Measurements from ENCODE around the gene GSX1. TPM values are rescaled to one million over a fixed set of nuclear protein-coding genes. Genes with fewer than 3 reads are reported as not detected.

Gene GSX1
- total RNA-seq, 1 donor from 2014 or later, result not detected

DNA sequence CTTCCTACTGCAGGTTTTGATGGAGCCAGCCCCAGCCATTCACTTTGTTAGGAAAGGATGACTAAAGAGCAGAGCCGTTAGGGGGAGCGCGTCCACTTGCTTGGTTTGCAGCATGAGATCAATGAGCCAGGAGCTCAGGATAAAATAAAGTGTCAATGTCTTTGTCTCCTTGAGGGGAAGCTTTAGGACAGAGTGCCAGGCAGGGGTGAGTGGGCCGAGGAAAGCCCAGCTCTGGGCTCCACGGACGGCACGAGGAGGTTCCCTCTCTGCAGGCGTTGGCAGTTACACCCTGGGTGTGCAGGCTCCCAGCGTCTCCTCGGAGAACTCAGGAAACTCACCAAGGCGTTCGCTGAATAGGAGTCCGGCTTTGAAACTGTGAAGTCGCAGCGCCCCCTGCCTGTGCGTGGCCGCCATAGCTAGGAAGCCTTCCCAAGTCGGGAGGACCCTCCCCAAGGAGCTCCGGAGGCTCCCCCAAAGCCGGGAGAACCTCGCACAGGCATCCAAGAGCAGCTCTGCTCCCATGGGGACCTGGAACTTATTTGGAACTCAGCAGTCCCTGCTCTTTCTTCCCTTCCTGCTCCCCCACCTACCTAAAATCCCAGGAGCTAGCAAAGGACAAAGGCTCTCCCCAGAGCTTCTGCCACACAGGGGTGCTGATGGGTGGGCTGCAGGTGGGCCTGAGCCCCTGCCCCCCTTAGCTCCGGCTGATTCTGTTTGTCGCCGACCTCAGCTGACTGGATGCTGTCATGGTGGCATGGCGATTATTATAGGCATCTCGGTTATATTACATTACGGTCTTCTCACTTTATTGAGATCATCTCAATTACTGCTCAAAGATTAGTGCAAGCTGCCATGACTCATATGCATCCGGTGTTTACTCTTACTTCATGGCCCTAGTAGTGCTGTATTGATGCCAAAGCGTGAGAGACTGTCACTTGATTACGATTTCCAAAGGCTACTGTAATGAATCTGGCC is 34.4 kb downstream of the GSX1 start:
- Histone ChIP-seq H3K4me3 (ENCODE audit: low read length in 3 of 3) (peak overlapping the region; percentile 44 to 64 (median 54)), H3K36me3 (ENCODE audit: control insufficient read depth in 3 of 3, insufficient read depth in 3 of 3, low read length in 3 of 3) (no peaks in the 10 kb centered on the region), H3K27ac (ENCODE audit: low read depth, low read length) (no peak overlapping the region), H3K9me3 (ENCODE audit: control insufficient read depth in 3 of 3, low read length in 3 of 3) (no peaks in the 10 kb centered on the region), H3K9ac (ENCODE audit: low read depth in 1 of 3, low read length in 3 of 3) (peak overlapping the region in 1 of 3 donors; percentile 60), H3K4me1 (ENCODE audit: control insufficient read depth in 3 of 3, insufficient read depth in 3 of 3, low read length in 3 of 3) (peaks cover 6 to 9% (median 8%) of the 10 kb centered on the region in 3 donors), H3K27me3 (ENCODE audit: control insufficient read depth in 3 of 3, insufficient read depth in 3 of 3, low read length in 3 of 3) (peaks cover 36 to 58% (median 45%) of the 10 kb centered on the region in 3 donors)

DNA sequence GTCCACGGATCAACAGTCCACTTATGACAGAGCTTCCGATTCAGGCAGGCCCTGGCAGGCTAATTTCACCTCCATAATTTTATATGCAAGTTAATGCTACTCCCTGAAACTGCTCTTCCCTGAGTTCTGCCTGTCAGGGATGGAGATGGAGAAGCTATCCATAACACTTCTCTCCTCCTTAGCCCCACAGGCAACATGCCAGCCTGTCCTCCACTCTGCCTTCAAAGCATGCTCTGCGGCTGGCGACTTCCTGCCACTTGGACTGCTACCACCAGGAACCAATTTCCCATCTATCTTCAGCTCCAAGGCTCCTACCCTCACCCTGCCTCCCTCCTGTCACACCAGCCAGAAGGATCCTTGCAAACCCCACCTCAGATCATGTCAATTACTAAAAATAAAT is 35.4 kb downstream of the GSX1 start:
- H3K36me3 ChIP-seq (ENCODE audit: control insufficient read depth in 3 of 3, insufficient read depth in 3 of 3, low read length in 3 of 3), result no peaks in the 10 kb centered on the region
- H3K9ac ChIP-seq (ENCODE audit: low read depth in 1 of 3, low read length in 3 of 3), result no peak overlapping the region
- H3K27ac ChIP-seq (ENCODE audit: low read depth, low read length), result no peak overlapping the region
- H3K27me3 ChIP-seq (ENCODE audit: control insufficient read depth in 3 of 3, insufficient read depth in 3 of 3, low read length in 3 of 3), result peaks cover 34 to 58% (median 40%) of the 10 kb centered on the region in 3 donors
- H3K9me3 ChIP-seq (ENCODE audit: control insufficient read depth in 3 of 3, low read length in 3 of 3), result no peaks in the 10 kb centered on the region
- H3K4me3 ChIP-seq (ENCODE audit: low read length in 3 of 3), result no peak overlapping the region
- H3K4me1 ChIP-seq (ENCODE audit: control insufficient read depth in 3 of 3, insufficient read depth in 3 of 3, low read length in 3 of 3), result peaks cover 6 to 9% (median 8%) of the 10 kb centered on the region in 3 donors

DNA sequence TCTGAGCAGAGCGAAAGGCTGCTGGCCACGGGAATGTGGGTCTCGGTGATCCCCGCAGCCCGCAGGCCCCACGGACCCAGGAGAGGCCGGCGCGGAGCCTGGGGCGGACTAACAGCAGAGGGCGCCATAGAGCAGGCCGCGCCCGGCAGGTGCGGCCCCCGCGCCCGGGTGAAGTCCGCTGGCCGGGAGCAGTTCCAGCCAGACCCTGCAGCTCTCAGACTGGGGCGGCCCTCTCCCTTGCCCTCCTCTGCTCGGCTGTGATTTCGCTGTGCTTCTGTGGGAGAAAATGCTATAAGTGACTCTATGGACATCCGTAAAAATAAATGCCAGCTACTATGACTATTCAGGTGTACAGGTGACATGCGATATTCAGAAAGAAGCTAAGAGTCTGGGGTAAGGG is 37.7 kb downstream of the GSX1 start:
- Histone ChIP-seq H3K27me3 (ENCODE audit: control insufficient read depth in 3 of 3, insufficient read depth in 3 of 3, low read length in 3 of 3) (peaks cover 28 to 42% (median 32%) of the 10 kb centered on the region in 3 donors), H3K4me1 (ENCODE audit: control insufficient read depth in 3 of 3, insufficient read depth in 3 of 3, low read length in 3 of 3) (peaks cover 6 to 9% (median 8%) of the 10 kb centered on the region in 3 donors), H3K4me3 (ENCODE audit: low read length in 3 of 3) (peak overlapping the region in 2 of 3 donors; percentile 31 to 32), H3K9me3 (ENCODE audit: control insufficient read depth in 3 of 3, low read length in 3 of 3) (no peaks in the 10 kb centered on the region), H3K27ac (ENCODE audit: low read depth, low read length) (no peak overlapping the region), H3K36me3 (ENCODE audit: control insufficient read depth in 3 of 3, insufficient read depth in 3 of 3, low read length in 3 of 3) (no peaks in the 10 kb centered on the region), H3K9ac (ENCODE audit: low read depth in 1 of 3, low read length in 3 of 3) (no peak overlapping the region)

DNA sequence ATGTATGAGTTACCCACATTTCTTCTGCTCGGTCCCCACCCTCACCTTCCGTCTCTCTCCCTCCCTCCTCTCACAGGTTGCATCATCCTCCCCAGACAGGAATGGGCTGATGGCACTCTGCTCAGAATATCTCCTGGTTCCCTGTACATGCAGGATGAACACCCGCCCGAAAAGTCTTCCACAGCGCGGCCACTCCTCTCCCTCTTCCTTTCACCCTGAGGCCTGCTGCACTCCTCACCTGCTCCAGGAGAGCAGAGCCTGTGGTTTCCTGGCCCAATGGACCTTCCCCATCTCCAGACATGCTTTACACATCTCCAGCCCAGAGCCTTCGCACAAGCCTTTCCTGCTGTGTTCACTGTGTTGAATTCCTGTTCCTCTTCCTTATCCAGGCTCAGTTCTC is 40.9 kb downstream of the GSX1 start:
- Histone ChIP-seq H3K27ac (ENCODE audit: low read depth, low read length) (no peak overlapping the region), H3K4me1 (ENCODE audit: control insufficient read depth in 3 of 3, insufficient read depth in 3 of 3, low read length in 3 of 3) (peaks cover 0 to 5% (median 3%) of the 10 kb centered on the region in 3 donors), H3K36me3 (ENCODE audit: control insufficient read depth in 3 of 3, insufficient read depth in 3 of 3, low read length in 3 of 3) (no peaks in the 10 kb centered on the region), H3K4me3 (ENCODE audit: low read length in 3 of 3) (no peak overlapping the region), H3K9ac (ENCODE audit: low read depth in 1 of 3, low read length in 3 of 3) (no peak overlapping the region), H3K27me3 (ENCODE audit: control insufficient read depth in 3 of 3, insufficient read depth in 3 of 3, low read length in 3 of 3) (peaks cover 24 to 35% (median 27%) of the 10 kb centered on the region in 3 donors), H3K9me3 (ENCODE audit: control insufficient read depth in 3 of 3, low read length in 3 of 3) (no peaks in the 10 kb centered on the region)

DNA sequence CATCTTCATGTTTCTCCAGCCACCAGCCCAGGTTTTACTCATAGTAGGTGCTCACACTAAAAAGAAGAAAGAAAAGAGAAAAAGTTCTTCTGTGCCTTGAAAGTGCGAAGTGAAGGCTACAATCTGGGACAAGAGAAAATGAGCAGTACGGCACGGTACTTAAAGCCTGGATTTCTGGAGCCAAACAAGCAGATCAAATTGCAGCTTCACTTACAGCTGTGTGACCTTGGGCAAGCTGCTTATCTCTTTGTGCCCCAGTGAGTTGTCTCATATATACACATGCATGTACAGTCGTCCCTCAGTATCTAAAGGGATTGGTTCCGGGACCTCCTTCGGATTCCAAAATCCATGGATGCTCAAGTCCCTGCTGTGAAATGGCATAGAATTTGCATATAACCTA is 41.8 kb downstream of the GSX1 start:
- H3K36me3 ChIP-seq (ENCODE audit: control insufficient read depth in 3 of 3, insufficient read depth in 3 of 3, low read length in 3 of 3), result no peaks in the 10 kb centered on the region
- H3K4me1 ChIP-seq (ENCODE audit: control insufficient read depth in 3 of 3, insufficient read depth in 3 of 3, low read length in 3 of 3), result peaks cover 0 to 5% (median 3%) of the 10 kb centered on the region in 3 donors
- H3K9me3 ChIP-seq (ENCODE audit: control insufficient read depth in 3 of 3, low read length in 3 of 3), result no peaks in the 10 kb centered on the region
- no peak overlapping the region for H3K9ac ChIP-seq (ENCODE audit: low read depth in 1 of 3, low read length in 3 of 3)
- peaks cover 29 to 35% (median 32%) of the 10 kb centered on the region in 3 donors for H3K27me3 ChIP-seq (ENCODE audit: control insufficient read depth in 3 of 3, insufficient read depth in 3 of 3, low read length in 3 of 3)
- no peak overlapping the region for H3K4me3 ChIP-seq (ENCODE audit: low read length in 3 of 3)
- no peak overlapping the region for H3K27ac ChIP-seq (ENCODE audit: low read depth, low read length)

DNA sequence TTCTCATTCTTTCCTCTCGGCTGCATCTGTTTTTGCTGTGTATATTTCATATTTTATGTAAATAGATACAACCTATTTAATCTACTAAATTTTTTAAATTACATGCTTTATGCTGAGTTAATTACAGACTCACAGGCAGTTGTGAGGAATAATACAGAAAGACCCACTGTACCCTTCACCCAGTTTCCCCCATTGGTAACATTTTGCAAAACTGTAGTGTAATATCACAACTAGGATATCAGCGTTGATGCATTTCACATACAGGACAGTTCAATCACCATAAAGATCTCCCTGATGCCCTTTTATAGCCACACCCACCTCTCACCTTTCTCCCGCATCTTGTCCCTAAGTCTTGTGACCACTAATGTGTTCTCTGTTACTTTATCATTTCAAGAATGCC is 43.5 kb downstream of the GSX1 start:
- peaks cover 23 to 32% (median 25%) of the 10 kb centered on the region in 3 donors for H3K27me3 ChIP-seq (ENCODE audit: control insufficient read depth in 3 of 3, insufficient read depth in 3 of 3, low read length in 3 of 3)
- H3K27ac ChIP-seq (ENCODE audit: low read depth, low read length), result no peak overlapping the region
- no peak overlapping the region for H3K9ac ChIP-seq (ENCODE audit: low read depth in 1 of 3, low read length in 3 of 3)
- no peaks in the 10 kb centered on the region for H3K4me1 ChIP-seq (ENCODE audit: control insufficient read depth in 3 of 3, insufficient read depth in 3 of 3, low read length in 3 of 3)
- H3K4me3 ChIP-seq (ENCODE audit: low read length in 3 of 3), result no peak overlapping the region
- no peaks in the 10 kb centered on the region for H3K36me3 ChIP-seq (ENCODE audit: control insufficient read depth in 3 of 3, insufficient read depth in 3 of 3, low read length in 3 of 3)
- H3K9me3 ChIP-seq (ENCODE audit: control insufficient read depth in 3 of 3, low read length in 3 of 3), result no peaks in the 10 kb centered on the region

DNA sequence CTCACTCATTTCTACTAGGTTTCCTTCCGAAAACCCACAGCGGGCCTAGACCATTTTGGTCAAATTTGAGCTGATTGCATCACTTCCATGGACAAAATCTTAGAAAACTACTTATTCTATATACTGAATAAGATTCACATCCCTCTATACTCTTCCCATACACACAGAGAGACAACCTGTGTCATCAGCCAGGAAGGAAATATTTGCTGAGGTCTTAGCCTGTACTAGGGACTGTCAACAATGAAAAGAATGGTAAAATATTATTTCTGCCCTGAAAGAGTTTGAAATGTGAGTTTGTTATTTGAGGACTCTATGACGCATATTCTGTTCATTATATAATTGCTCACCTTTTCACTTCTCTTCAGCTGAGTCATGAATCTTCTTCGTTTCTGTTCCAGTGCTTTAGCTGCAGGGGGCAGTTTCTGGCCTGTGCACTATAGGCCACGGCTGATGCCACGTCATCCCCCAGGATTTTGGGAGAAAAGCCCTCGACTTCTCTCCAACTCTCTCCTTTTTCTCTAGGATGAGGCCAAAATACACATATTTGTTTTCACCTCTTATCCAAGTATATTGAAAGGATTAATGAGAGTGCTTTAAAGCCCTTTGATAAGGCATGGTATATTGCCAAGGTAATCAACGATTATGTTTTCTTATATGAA is 47.7 kb downstream of the GSX1 start:
- no peak overlapping the region for H3K9ac ChIP-seq (ENCODE audit: low read depth in 1 of 3, low read length in 3 of 3)
- H3K27ac ChIP-seq (ENCODE audit: low read depth, low read length), result no peak overlapping the region
- no peak overlapping the region for H3K4me3 ChIP-seq (ENCODE audit: low read length in 3 of 3)
- H3K9me3 ChIP-seq (ENCODE audit: control insufficient read depth in 3 of 3, low read length in 3 of 3), result peaks cover 0 to 2% (median 0%) of the 10 kb centered on the region in 3 donors
- H3K27me3 ChIP-seq (ENCODE audit: control insufficient read depth in 3 of 3, insufficient read depth in 3 of 3, low read length in 3 of 3), result peaks cover 12 to 17% (median 13%) of the 10 kb centered on the region in 3 donors
- no peaks in the 10 kb centered on the region for H3K36me3 ChIP-seq (ENCODE audit: control insufficient read depth in 3 of 3, insufficient read depth in 3 of 3, low read length in 3 of 3)
- H3K4me1 ChIP-seq (ENCODE audit: control insufficient read depth in 3 of 3, insufficient read depth in 3 of 3, low read length in 3 of 3), result no peaks in the 10 kb centered on the region

DNA sequence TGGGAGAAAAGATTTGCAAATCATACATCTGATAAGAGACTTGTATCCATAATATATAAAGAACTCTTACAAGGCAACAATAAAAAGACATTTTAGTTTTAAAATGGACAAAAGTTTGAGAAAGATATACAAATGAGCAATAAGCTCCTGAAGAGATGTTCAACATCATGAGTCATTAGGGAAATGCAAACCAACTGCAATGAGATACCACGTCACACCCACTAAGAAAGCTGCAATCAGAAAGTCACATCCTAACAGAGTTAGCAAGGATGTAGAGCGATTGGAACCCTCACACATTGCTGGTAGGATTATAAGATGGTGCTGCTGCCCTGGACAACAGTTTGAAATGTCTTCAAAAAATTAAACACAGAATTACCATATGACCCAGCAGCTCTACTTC is 50.3 kb downstream of the GSX1 start:
- Histone ChIP-seq H3K36me3 (ENCODE audit: control insufficient read depth in 3 of 3, insufficient read depth in 3 of 3, low read length in 3 of 3) (no peaks in the 10 kb centered on the region), H3K27me3 (ENCODE audit: control insufficient read depth in 3 of 3, insufficient read depth in 3 of 3, low read length in 3 of 3) (peaks cover 11 to 17% (median 13%) of the 10 kb centered on the region in 3 donors), H3K9ac (ENCODE audit: low read depth in 1 of 3, low read length in 3 of 3) (no peak overlapping the region), H3K4me1 (ENCODE audit: control insufficient read depth in 3 of 3, insufficient read depth in 3 of 3, low read length in 3 of 3) (no peaks in the 10 kb centered on the region), H3K9me3 (ENCODE audit: control insufficient read depth in 3 of 3, low read length in 3 of 3) (peaks cover 0 to 2% (median 0%) of the 10 kb centered on the region in 3 donors), H3K4me3 (ENCODE audit: low read length in 3 of 3) (no peak overlapping the region), H3K27ac (ENCODE audit: low read depth, low read length) (no peak overlapping the region)
